Gastrocnemius medialis (tissue), 4 donors: ENCODE measurements around the gene LMO7. TPM values are rescaled to one million over a fixed set of nuclear protein-coding genes. Genes with fewer than 3 reads are reported as not detected.

Experiments used
- ATAC-seq, 2 donors: fragments of 150-250 bp; one replicate each; pipeline ENCODE4 v1.9.1; 2016
- DNase-seq, 2 donors: peaks; one replicate each; pipeline ENCODE4 v3.0.0-alpha.2; 2019
- H3K27ac ChIP-seq, 4 donors: fragments of 200-600 bp; sonication (generic); 1 replicate in 1 of 4; 2 replicates in 3 of 4; pipeline ENCODE4 v1.5.1; 2016 to 2018; ENCODE audit warnings: mild to moderate bottlenecking in 2 of 4, moderate library complexity in 1 of 4
- H3K27me3 ChIP-seq, 3 donors: fragments of 200-600 bp; sonication (generic) in 2 of 3; 1 replicate in 1 of 3; 2 replicates in 2 of 3; pipeline versions ENCODE4 v1.5.1 to v1.6.0; 2016 to 2019; ENCODE audit warnings: mild to moderate bottlenecking in 1 of 3, moderate library complexity in 1 of 3
- H3K36me3 ChIP-seq, 2 donors: fragments of 200-600 bp; sonication (generic) in 1 of 2; one replicate each; pipeline ENCODE4 v1.5.1; 2017 to 2018
- H3K4me1 ChIP-seq, 2 donors: fragments of 200-600 bp; sonication (generic) in 1 of 2; one replicate each; pipeline ENCODE4 v1.5.1; 2016 to 2017; ENCODE audit warnings: mild to moderate bottlenecking in 2 of 2
- H3K4me3 ChIP-seq, 4 donors: fragments of 200-600 bp; sonication (generic) in 3 of 4; 1 replicate in 1 of 4; 2 replicates in 3 of 4; pipeline ENCODE4 v1.5.1; 2016 to 2019; ENCODE audit warnings: mild to moderate bottlenecking in 2 of 4
- H3K9me3 ChIP-seq, 3 donors: fragments of 200-600 bp; sonication (generic) in 2 of 3; 1 replicate in 1 of 3; 2 replicates in 2 of 3; pipeline ENCODE4 v1.5.1; 2016 to 2019
- POLR2A ChIP-seq, 2 donors: fragments of 450-650 bp; IDR thresholded peaks; one replicate each; pipeline ENCODE4 v1.6.1; 2017; ENCODE audit warnings: antibody characterized with exemption in 2 of 2, mild to moderate bottlenecking in 2 of 2, moderate library complexity in 2 of 2
- in situ Hi-C, 4 donors: fragments of 200-750 bp; cut with MboI; loops; one replicate each; pipeline versions ENCODE4 v1.15.0 to v1.8.0; 2017; ENCODE audit warnings: low sequenced_read_pairs in 4 of 4
- intact Hi-C: fragments of 100-400 bp; cut with DNase I; formaldehyde crosslinking; loops from one replicate; pipeline ENCODE4 v1.15.1; 2023; ENCODE audit warnings: low total_unique reads
- total RNA-seq, 4 donors: library from RNA; depleted of rRNA; stranded (reverse); fragments of >200 nt; gene quantifications; one replicate each; pipeline versions ENCODE4 v1.1.0 to v1.2.3, GENCODE V29; 2016
- TF ChIP-seq, protein P1 (sequence below), 5 experiments: fragments of 450-650 bp in 3 of 5; fragments of 200-600 bp in 2 of 5; sonication (generic) in 2 of 5; IDR thresholded peaks in 4 of 5; conservative IDR thresholded peaks in 1 of 5; 1 replicate in 4 of 5; 2 replicates in 1 of 5; pipeline ENCODE4 v1.5.1; 2016 to 2019; ENCODE audit warnings: antibody characterized with exemption in 5 of 5, mild to moderate bottlenecking in 3 of 5, moderate library complexity in 3 of 5

LMO7 gene
- total RNA-seq, 4 donors from 2014 or later = 68.3 to 134 (median 95.9) TPM

DNA sequence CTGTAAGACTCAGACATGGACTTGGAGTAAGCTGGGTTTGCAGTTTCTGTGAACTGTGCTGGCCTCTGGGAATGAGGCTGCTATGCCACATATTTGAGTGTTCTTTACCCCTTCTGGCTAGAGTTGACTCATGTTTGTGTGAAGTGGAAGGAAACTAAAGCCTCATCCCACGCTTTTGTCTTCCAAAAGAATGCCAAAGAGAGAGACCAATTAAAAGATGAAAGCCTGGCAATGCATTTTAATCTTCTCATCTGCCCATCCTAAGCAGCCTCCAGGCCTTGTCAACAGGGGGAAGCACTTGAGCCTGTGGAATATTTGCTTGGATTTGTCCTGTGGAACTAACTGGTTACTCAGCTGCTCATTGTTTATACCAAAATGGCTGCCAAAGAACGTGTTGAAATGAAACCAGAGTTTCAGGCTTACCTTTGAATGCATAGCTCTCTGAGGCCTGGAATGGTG lies 49.1 kb downstream of the LMO7 start:
- peak in 1 of 2 donors; percentile 33 for ATAC-seq
- Histone ChIP-seq H3K27ac (no peak overlapping the region), H3K27me3 (no peaks in the 10 kb centered on the region), H3K9me3 (no peaks in the 10 kb centered on the region), H3K36me3 (no peaks in the 10 kb centered on the region), H3K4me1 (no peaks in the 10 kb centered on the region), H3K4me3 (no peak overlapping the region)
- no peak for DNase-seq
- intact Hi-C loops (no loop called here), in situ Hi-C loops (loop anchor here in 3 of 4 donors (25.0 kb wide), 2 partner anchors 777 to 1227 kb away; no protein-coding TSS in a partner anchor)
- TF ChIP-seq, protein P1, sequence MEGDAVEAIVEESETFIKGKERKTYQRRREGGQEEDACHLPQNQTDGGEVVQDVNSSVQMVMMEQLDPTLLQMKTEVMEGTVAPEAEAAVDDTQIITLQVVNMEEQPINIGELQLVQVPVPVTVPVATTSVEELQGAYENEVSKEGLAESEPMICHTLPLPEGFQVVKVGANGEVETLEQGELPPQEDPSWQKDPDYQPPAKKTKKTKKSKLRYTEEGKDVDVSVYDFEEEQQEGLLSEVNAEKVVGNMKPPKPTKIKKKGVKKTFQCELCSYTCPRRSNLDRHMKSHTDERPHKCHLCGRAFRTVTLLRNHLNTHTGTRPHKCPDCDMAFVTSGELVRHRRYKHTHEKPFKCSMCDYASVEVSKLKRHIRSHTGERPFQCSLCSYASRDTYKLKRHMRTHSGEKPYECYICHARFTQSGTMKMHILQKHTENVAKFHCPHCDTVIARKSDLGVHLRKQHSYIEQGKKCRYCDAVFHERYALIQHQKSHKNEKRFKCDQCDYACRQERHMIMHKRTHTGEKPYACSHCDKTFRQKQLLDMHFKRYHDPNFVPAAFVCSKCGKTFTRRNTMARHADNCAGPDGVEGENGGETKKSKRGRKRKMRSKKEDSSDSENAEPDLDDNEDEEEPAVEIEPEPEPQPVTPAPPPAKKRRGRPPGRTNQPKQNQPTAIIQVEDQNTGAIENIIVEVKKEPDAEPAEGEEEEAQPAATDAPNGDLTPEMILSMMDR (IDR thresholded peaks at IDR 0.05 in 4 of 5, conservative IDR thresholded peaks at IDR 0.05 in 1 of 5) = no peak
- no peak for TF ChIP-seq POLR2A (IDR thresholded peaks at IDR 0.05)

DNA sequence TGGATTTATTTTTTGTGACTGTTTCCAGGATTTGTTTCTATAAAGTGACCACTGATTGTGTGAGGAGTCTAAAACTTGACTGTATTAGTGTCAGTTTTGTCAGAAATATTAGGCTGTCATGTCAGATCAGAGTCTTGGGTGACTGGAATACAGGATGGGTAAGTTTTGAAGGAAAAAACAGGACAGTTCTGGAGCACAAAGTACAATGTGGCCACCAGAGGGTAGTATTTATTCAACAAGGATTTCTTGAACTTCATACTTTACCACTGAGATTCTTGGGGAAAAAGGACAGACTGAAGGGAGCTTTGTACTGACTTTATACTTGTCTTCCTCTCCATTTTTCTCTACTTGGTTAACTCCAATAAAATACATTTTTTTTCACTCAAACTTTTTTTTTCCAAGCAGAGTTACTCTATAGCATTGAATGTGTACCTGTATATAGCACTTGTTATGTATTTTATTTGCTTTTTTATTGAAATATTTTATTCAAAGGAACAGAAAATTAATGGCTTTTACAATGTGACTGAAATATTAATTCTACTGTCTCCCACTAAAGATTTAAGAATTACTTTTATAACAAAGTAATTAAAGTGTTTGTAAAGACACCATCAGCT lies 51.1 kb downstream of the LMO7 start:
- no peaks in the 10 kb centered on the region for H3K4me1 ChIP-seq
- no peaks in the 10 kb centered on the region for H3K27me3 ChIP-seq
- TF ChIP-seq, protein P1 (IDR thresholded peaks at IDR 0.05 in 4 of 5, conservative IDR thresholded peaks at IDR 0.05 in 1 of 5) = peak in 3 of 5 experiments; percentile 15 to 46 (median 34)
- no peak for TF ChIP-seq POLR2A (IDR thresholded peaks at IDR 0.05)
- no peaks in the 10 kb centered on the region for H3K36me3 ChIP-seq
- no peak overlapping the region for H3K27ac ChIP-seq
- ATAC-seq (peak in 1 of 2 donors; percentile 23), DNase-seq (no peak)
- in situ Hi-C loops (loop anchor here in 3 of 4 donors (25.0 kb wide), 2 partner anchors 775 to 1225 kb away; no protein-coding TSS in a partner anchor), intact Hi-C loops (no loop called here)
- H3K4me3 ChIP-seq = no peak overlapping the region
- no peaks in the 10 kb centered on the region for H3K9me3 ChIP-seq

DNA sequence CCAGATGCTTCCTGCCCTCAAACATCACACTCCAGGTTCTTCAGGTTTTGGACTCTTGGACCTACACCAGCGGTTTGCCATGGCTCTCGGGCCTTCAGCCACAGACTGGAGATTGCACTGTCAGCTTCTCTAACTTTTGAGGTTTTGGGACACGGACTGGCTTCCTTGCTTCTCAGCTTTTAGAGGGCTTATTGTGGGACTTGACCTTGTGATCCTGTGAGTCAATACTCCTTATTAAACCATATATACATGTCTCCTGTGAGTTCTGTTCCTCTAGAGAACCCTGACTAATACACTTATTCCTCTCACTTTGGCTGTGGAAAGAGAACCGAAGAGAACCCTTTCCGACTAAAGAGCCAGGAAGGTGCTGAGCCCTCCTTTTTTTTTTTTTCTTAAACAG lies 53.6 kb downstream of the LMO7 start:
- in situ Hi-C loops (loop anchor here (10.0 to 25.0 kb wide), 6 partner anchors 105 to 1223 kb away; no protein-coding TSS in a partner anchor), intact Hi-C loops (loop anchor here (10.0 kb wide), 1 partner anchor 1215 kb away; no protein-coding TSS in a partner anchor)
- no peak overlapping the region for H3K27ac ChIP-seq

DNA sequence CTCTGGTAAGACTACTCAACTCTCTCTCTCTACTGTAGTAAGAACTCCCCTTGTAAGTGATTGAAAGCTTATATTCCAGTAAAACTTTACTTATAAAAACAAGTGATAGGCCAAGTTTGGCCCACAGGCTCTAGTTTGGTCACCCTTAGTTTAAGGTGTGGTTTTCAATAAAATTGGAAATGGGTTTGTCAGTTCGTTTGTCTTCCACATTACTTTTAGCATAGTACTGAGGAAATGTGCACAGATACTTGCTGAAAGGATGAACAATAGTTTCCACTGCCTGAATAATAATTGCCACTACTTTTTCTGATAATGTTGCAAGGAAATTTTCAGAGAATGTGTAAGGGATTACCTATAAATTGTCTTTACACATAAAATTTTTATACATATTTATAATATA lies 54.5 kb downstream of the LMO7 start:
- H3K36me3 ChIP-seq = no peaks in the 10 kb centered on the region
- H3K27ac ChIP-seq = no peak overlapping the region
- no peaks in the 10 kb centered on the region for H3K4me1 ChIP-seq
- intact Hi-C loops (loop anchor here (10.0 kb wide), 1 partner anchor 1214 kb away; no protein-coding TSS in a partner anchor), in situ Hi-C loops (loop anchor here (10.0 to 25.0 kb wide), 6 partner anchors 104 to 1222 kb away; no protein-coding TSS in a partner anchor)
- H3K9me3 ChIP-seq = no peaks in the 10 kb centered on the region
- H3K4me3 ChIP-seq = no peak overlapping the region
- no peak for ATAC-seq
- H3K27me3 ChIP-seq = no peaks in the 10 kb centered on the region
- no peak for DNase-seq
- TF ChIP-seq POLR2A (IDR thresholded peaks at IDR 0.05) = no peak

More for the DNA sequence above, 53.6 kb downstream of the LMO7 start:
- ATAC-seq = no peak
- no peaks in the 10 kb centered on the region for H3K27me3 ChIP-seq
- H3K4me1 ChIP-seq = no peaks in the 10 kb centered on the region
- TF ChIP-seq, protein P1 (IDR thresholded peaks at IDR 0.05 in 4 of 5, conservative IDR thresholded peaks at IDR 0.05 in 1 of 5) = no peak
- no peak for TF ChIP-seq POLR2A (IDR thresholded peaks at IDR 0.05)
- H3K36me3 ChIP-seq = no peaks in the 10 kb centered on the region
- H3K9me3 ChIP-seq = no peaks in the 10 kb centered on the region
- no peak for DNase-seq
- H3K4me3 ChIP-seq = no peak overlapping the region

DNA sequence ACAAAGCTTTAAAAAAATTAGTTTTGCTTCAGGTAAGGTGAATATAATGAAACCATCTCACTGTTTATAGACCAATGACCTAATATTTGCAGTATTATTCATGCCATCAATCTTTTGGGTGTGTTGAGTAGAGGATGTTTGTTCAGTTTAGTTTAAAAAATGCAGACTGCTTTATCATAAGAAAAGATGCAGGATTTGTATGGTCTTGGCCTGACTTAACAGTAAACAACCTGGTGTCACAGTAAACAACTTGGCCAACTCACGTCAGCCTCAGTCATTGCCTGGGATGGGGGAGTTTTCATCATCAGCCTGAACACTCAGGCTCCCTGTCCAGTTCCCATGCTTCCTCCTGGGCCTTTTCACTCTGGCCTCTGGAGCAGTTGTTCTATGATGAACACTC lies 55.1 kb downstream of the LMO7 start:
- in situ Hi-C loops = loop anchor here (10.0 to 25.0 kb wide), 6 partner anchors 104 to 1221 kb away; no protein-coding TSS in a partner anchor
- TF ChIP-seq, protein P1 (IDR thresholded peaks at IDR 0.05 in 4 of 5, conservative IDR thresholded peaks at IDR 0.05 in 1 of 5) = no peak
- no peak for TF ChIP-seq POLR2A (IDR thresholded peaks at IDR 0.05)
- H3K27me3 ChIP-seq = no peaks in the 10 kb centered on the region
- no peak overlapping the region for H3K27ac ChIP-seq
- peaks cover 0 to 2% of the 10 kb centered on the region in 2 donors for H3K4me1 ChIP-seq
- H3K36me3 ChIP-seq = no peaks in the 10 kb centered on the region
- DNase-seq (no peak), ATAC-seq (no peak)
- H3K9me3 ChIP-seq = no peaks in the 10 kb centered on the region
- intact Hi-C loops = loop anchor here (10.0 kb wide), 1 partner anchor 1214 kb away; no protein-coding TSS in a partner anchor
- H3K4me3 ChIP-seq = no peak overlapping the region
